NCI-H1048 (cell line): ENCODE results near the gene IKBKE.
A peak's percentile ranks its signal among the peaks of the same experiment; 100 is the strongest.

ENCODE experiments used
- DNase-seq: peaks from one replicate; lab custom pipeline; 2025; lab: John Stamatoyannopoulos, UW

Gene IKBKE

GRCh38 chr1:206540044-206540780 lies 69.9 kb downstream of the IKBKE start:
- DNase-seq, result no peak

GRCh38 chr1:206541236-206541833 lies 71.1 kb downstream of the IKBKE start:
- no peak for DNase-seq

- peak; percentile 78 for DNase-seq
These were observed 74.4 kb downstream of the IKBKE start for GRCh38 chr1:206544562-206545257.

- DNase-seq, result no peak
These were observed 75.1 kb downstream of the IKBKE start for GRCh38 chr1:206545351-206545750.
